Ishikawa (cell line): Measurements from ENCODE around the gene SPATA1.

Experiments used
- CEBPB ChIP-seq: IDR thresholded peaks from 2 replicates; pipeline ENCODE4 v1.6.1; 2012
- CREB1 ChIP-seq: IDR thresholded peaks from 2 replicates; pipeline ENCODE4 v1.6.1; 2012; ENCODE audit warnings: low read depth
- EGR1 ChIP-seq: IDR thresholded peaks from 2 replicates; pipeline ENCODE4 v1.6.1; 2012
- EP300 ChIP-seq: IDR thresholded peaks from 2 replicates; pipeline ENCODE4 v1.6.1; 2012; ENCODE audit warnings: borderline replicate concordance
- FOXM1 ChIP-seq: IDR thresholded peaks from 2 replicates; pipeline ENCODE4 v1.6.1; 2012; ENCODE audit warnings: low read depth, borderline replicate concordance
- MAX ChIP-seq: IDR thresholded peaks from 2 replicates; pipeline ENCODE4 v1.6.1; 2012
- NFIC ChIP-seq: IDR thresholded peaks from 2 replicates; pipeline ENCODE4 v1.6.1; 2012
- RAD21 ChIP-seq: IDR thresholded peaks from 2 replicates; pipeline ENCODE4 v1.6.1; 2012; ENCODE audit warnings: low read depth
- REST ChIP-seq: IDR thresholded peaks from 2 replicates; pipeline ENCODE4 v1.6.1; 2012; ENCODE audit warnings: low read depth, mild to moderate bottlenecking
- TAF1 ChIP-seq: IDR thresholded peaks from 2 replicates; pipeline ENCODE4 v1.6.1; 2012; ENCODE audit warnings: low read depth, mild to moderate bottlenecking
- TCF12 ChIP-seq: IDR thresholded peaks from 2 replicates; pipeline ENCODE4 v1.6.1; 2012; ENCODE audit warnings: low read depth
- TEAD4 ChIP-seq: IDR thresholded peaks from 2 replicates; pipeline ENCODE4 v1.6.1; 2012
- YY1 ChIP-seq: IDR thresholded peaks from 2 replicates; pipeline ENCODE4 v1.6.1; 2012; ENCODE audit warnings: low read depth
- ZBTB7A ChIP-seq: IDR thresholded peaks from 2 replicates; pipeline ENCODE4 v1.6.1; 2012; ENCODE audit warnings: low read depth
- TF ChIP-seq, protein P1 (sequence below): IDR thresholded peaks from 2 replicates; pipeline ENCODE4 v1.6.1; 2012

SPATA1 gene

GRCh38 chr1:84510165-84510564 is 4.0 kb downstream of the SPATA1 start:
- TF ChIP-seq MAX, result no peak
- TF ChIP-seq, protein P1, sequence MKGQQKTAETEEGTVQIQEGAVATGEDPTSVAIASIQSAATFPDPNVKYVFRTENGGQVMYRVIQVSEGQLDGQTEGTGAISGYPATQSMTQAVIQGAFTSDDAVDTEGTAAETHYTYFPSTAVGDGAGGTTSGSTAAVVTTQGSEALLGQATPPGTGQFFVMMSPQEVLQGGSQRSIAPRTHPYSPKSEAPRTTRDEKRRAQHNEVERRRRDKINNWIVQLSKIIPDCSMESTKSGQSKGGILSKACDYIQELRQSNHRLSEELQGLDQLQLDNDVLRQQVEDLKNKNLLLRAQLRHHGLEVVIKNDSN, result no peak
- no peak for TF ChIP-seq RAD21
- no peak for TF ChIP-seq TAF1

GRCh38 chr1:84510668-84511067 is 4.5 kb downstream of the SPATA1 start:
- TF ChIP-seq EP300 (no peak), TCF12 (no peak), TAF1 (no peak), TEAD4 (no peak)

- no peak for TF ChIP-seq TEAD4
- TF ChIP-seq MAX, result no peak
- TF ChIP-seq TAF1, result no peak
- no peak for TF ChIP-seq YY1
- TF ChIP-seq EP300, result no peak
- no peak for TF ChIP-seq ZBTB7A
- no peak for TF ChIP-seq REST
- no peak for TF ChIP-seq CEBPB
- TF ChIP-seq EGR1, result no peak
- no peak for TF ChIP-seq RAD21
- TF ChIP-seq FOXM1, result no peak
- TF ChIP-seq, protein P1, result no peak
- no peak for TF ChIP-seq CREB1
- no peak for TF ChIP-seq TCF12
- TF ChIP-seq NFIC, result no peak
Observed at GRCh38 chr1:84524590-84524989, 18.4 kb downstream of the SPATA1 start.

DNA sequence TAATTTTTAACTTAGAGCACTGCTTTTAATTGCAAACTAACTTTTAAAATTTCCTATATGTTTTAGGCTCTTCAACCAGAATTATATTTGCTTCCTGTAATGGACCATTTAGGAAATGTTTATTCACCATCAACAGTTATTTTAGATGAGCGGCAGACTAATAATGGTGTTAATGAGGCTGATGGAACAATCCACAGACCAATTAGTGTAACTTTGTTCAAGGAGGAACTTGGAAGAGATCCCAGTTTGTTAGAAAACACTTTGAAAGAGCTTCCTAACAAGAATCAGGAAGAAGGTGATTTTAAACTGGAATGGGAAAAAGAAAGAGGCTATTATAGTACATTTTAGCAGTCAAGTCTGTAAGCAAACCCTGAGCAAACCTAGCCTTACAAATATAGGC is 19.6 kb downstream of the SPATA1 start:
- TF ChIP-seq RAD21 (no peak), NFIC (no peak), TAF1 (no peak), YY1 (no peak), EP300 (no peak), FOXM1 (no peak), ZBTB7A (no peak), REST (no peak), EGR1 (no peak), CEBPB (no peak), TEAD4 (no peak), CREB1 (no peak), MAX (no peak)

GRCh38 chr1:84538599-84538998 is 32.4 kb downstream of the SPATA1 start:
- TF ChIP-seq TAF1, result no peak
- no peak for TF ChIP-seq REST
- TF ChIP-seq CREB1, result no peak
- TF ChIP-seq MAX, result no peak
- no peak for TF ChIP-seq ZBTB7A
- TF ChIP-seq, protein P1, result no peak
- no peak for TF ChIP-seq YY1
- TF ChIP-seq EGR1, result no peak
- no peak for TF ChIP-seq NFIC
